GM19239 (cell line): ENCODE results near the gene CCDC12.

Experiments used
- DNase-seq: peaks from one replicate; pipeline ENCODE4 v3.0.0; 2011; ENCODE audit warnings: low spot score; ENCODE audit not compliant: insufficient read length
- FAIRE-seq: peaks from 2 replicates; lab custom pipeline; 2011; peaks lifted over from hg19 to GRCh38; lab: Jason Lieb, UNC

Gene CCDC12

DNA sequence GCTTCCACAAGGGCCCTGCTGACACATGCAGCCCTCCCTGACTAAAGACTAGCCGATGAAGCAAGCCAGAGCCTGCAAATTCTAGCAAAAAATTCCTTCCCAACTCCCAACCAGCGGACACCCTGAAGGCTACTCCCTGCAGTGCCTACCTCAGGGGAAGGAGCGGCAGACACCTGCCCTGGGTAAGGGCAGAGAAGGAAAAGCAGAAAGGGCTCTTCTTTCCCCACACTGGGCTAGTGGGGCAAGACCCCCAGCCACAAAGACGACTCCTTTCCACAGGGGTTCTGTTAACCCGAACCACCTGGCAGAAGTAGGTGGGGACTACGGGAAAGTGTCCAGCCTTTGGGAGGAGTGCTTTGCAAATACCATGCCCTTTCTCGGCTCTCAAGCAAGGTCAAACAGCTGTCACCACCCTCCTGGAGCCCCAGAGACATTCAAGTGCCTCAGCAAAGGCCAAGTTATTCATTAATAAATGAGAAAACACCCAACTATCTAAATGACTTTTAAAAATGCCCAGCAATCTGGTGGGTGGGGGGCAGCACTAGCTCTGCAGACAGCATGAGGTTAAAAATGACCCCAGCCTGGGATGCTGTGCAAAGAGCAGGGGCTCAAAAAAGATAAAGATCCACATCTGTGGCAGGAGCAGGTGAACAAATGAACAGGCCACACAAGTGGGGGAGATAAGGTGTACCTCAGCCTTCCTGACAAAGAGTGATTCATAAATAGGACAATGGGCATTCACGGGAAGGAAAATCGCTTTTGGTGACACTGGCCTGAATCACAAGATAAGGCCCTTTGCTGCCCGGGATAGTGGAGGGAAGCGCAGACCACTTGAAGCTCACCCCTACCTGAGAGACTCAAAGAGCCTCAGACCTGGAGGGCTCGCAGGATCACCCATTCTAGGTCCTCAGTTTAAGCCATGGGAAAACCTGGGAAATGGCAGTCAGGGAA, 33.0 kb downstream of the CCDC12 start:
- peak; percentile 85 for FAIRE-seq

DNA sequence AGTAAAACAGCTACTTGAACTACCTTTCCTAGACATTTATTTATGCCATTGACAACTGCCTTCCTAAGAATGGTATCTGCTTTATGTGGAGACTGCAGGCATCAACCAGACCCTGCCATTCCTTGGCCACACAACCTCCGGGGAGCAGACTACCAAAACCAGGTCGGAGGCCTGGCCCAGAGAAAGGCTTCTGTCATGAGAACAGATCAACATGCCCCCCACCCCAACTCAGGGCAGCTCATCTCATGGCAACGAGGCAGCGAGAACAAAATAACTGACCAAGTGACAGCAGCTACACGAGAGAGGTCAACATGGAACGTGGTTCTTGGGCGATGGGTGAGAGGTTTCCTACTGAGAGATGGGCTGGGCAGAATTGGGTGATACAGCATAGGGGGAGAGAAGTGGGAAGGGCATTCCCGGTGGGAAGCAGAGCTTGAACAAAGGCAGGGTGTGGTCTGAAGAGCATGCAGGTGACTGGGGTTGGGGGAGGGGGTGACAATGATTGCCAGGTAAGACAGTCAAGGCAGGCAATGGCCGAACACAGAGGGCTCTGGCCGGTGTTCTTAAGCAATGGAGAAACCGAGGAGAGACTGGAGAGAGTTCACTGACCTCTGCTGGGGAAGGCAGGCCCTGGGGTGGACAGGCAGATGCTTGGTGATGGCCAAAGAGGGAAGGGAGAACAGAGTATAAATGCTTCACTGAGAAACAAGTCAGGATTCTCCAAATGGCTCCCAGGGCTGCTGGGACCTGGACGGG, 33.9 kb downstream of the CCDC12 start:
- no peak for FAIRE-seq
- no peak for DNase-seq

More for the DNA sequence above, 33.0 kb downstream of the CCDC12 start:
- DNase-seq, result no peak

GRCh38 chr3:46942076-46942475, 34.5 kb downstream of the CCDC12 start:
- FAIRE-seq, result no peak
- no peak for DNase-seq

GRCh38 chr3:46939578-46940445, 36.7 kb downstream of the CCDC12 start:
- FAIRE-seq (no peak), DNase-seq (no peak)

DNA sequence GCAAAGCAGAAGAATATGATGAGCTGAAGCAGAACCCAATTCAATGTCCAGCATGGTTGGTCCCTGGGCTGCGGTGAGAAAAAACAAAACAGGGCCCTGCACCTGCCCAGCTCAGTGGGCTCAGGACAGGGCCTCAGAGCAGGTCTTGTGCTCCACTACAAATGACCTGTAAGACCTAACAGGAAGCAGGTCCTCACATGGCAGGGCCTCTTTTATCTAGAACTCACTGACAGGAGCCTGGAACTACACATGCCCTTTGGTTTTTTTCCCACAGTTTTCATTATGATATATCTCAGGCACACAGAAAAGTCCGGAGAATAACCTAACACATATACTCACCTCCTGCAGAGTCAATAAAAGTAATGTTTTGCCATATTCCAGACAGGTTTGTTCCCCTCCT, 38.4 kb downstream of the CCDC12 start:
- no peak for DNase-seq

DNA sequence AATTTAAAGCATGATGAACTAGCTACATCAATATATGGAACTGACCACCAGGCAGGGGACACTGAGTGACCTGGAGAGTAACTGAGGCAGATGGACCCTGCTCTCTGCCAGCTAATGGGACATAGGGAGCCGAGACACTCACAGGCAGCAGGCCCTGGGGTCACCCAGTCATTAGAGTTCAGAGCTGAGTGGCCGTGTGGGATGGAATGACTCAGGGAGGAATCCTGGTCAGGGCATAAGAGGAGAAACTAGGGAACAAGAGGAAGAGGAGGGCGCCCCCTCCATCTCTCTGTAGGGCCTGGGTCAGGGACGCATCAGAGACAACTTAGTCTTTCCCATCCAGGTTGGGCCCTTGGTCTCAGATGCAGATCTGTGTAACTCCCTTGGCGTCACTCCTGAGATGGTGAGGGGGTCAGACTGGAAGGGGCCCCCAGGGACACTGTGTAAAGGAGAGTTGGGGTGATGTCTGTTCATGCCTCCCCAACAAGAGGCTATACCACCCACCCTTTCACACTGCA, 39.8 kb downstream of the CCDC12 start:
- no peak for FAIRE-seq
- DNase-seq, result no peak

More for the DNA sequence above, 38.4 kb downstream of the CCDC12 start:
- FAIRE-seq, result no peak

- FAIRE-seq (no peak), DNase-seq (no peak)
Observed at GRCh38 chr3:46935989-46936558, 40.5 kb downstream of the CCDC12 start.

- no peak for DNase-seq
- no peak for FAIRE-seq
Observed at GRCh38 chr3:46935168-46935858, 41.2 kb downstream of the CCDC12 start.

DNA sequence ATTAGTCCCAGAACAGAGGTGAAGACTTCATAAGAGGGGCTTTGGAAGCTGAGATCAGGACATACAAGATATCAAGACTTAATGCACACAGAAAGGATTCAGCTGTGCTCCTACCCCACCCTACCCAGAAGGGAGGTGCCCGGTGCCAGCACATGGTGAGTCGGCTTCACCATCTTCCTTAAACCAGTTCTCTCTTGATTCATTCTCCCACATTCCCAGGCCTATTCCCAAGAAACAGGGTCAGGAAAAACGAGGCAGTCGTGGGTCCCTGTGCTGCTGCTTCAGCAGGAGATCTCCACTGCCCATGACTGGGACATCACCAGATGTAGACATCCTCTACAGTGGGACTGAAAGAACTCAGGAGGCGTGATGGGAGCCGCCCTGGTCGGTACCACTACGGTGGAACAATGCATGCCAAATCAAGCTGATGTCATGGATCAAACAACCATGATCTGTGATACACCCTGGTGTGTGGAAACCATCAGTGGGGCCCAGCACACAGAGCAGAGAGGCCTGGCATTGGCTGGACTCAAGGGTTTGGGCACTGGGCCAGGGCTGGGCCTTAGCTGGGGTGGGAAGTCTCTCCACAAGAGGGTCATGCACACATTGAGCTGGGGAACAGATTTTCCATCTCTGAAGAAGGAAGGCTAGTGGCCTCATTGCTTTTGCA, 41.9 kb downstream of the CCDC12 start:
- no peak for DNase-seq
- no peak for FAIRE-seq

GRCh38 chr3:46934072-46934471, 42.5 kb downstream of the CCDC12 start:
- DNase-seq, result no peak
- no peak for FAIRE-seq

DNA sequence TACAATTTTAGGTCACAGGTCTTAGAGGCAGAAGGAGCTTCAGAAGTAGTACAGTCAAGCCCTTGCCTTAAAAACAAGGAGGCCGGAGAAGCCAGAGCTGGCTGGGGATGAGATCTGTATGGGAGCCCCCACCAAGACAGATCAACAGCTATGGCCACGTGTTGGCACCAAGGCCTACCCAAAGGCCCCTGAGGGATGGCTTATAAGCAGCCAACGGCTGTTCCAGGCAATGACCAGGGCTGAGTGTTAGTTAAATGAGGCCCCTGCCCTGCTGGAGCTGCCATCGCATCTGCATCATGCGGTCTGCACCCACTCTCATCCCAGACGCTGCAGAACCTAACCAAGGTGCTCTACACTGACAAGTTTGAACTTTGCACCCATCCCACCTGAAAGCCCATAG, 43.3 kb downstream of the CCDC12 start:
- DNase-seq, result no peak
- FAIRE-seq, result no peak

GRCh38 chr3:46932455-46933225, 43.9 kb downstream of the CCDC12 start:
- FAIRE-seq (no peak), DNase-seq (no peak)

DNA sequence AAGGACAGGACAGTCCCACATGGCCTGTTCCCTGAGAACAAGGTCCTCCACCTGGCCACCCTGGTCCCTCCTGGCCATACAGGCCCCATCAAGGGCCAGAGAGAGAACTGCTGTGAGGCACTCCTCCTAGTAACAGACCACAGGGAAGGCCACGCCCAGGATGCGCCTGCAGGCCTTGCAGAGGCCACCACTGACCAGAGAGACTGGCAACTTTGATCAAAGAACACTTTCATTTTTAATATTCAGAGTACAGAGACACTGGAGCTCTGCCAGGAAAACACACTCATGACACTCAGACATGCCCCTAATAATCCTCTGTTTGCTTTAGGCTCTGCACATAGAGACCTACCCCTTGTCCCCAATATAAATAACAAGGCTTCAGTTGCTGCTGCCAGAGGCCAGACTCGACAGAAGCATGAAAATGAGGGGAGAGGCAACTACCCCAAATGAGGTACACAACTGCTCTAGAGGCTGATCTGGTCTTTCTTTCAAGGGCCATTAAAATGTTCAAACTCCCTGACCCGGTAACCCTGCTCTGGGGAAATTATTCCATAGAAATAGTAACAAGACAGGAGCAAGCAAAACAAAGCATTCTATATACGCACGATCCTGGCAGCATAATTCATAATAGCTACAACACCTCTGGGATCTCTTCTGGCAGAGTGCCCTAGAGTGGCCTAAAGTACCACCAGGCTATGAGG, 44.8 kb downstream of the CCDC12 start:
- DNase-seq, result no peak
- peak; percentile 79 for FAIRE-seq

DNA sequence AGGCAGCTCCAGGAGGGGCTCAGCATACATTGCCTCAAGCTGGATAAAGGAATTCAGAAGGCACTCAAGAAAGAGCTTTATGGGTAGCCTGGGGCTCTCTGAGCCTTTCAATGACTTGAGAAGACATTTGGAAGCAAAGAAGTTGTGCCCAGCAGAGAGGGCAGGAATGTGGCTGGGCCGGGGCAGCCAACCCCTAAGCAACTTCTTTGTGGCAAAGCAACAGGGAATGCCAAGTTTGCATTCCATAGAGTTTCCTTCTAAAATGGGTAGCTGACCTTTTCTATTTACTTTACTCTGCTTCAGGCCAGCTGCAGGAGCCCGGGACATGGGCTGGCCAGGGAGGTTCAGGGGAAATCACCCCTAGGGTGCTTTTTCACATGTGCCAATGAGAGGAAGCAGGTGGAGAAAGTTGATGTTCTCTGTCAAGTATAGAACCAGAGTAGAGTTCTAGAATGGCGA, 45.6 kb downstream of the CCDC12 start:
- FAIRE-seq (no peak), DNase-seq (no peak)

GRCh38 chr3:46930166-46930944, 46.2 kb downstream of the CCDC12 start:
- no peak for DNase-seq

DNA sequence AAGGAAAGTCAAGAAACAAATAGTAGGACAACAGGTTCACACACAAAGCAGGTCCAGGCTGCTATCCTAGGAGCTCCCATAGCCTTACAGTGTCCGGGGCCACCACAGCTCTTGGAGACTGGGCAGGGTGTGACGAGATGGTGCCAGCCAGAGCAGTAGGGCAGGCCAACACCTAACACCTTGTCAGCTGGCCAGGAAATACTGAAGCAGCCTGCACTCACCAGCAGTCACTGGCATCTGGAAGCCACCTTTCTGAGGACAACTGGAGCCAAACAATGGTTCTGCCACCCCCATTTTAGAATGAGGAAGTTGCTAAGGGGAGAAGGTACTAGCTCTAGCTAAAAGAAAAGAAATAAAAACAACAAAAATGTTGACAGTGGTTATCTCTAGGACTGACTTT, 47.2 kb downstream of the CCDC12 start:
- DNase-seq, result no peak
- no peak for FAIRE-seq

More at GRCh38 chr3:46930166-46930944, 46.2 kb downstream of the CCDC12 start:
- peak; percentile 4 for FAIRE-seq
